Measurements from ENCODE around the gene IAH1. TPM values are rescaled to one million over a fixed set of nuclear protein-coding genes. Genes with fewer than 3 reads are reported as not detected.
A peak's percentile ranks its signal among the peaks of the same experiment; 100 is the strongest.

Gene IAH1
- total and polyA plus RNA-seq, 3 donors from 2014 or later, result 76.3 to 208 (median 86.0) TPM

GRCh38 chr2:9518780-9519179, 44.4 kb downstream of the IAH1 start:
- Histone ChIP-seq H3K36me3 (ENCODE audit: low read depth, missing control alignments) (no peaks in the 10 kb centered on the region), H3K4me3 (no peak overlapping the region), H3K9me3 (no peaks in the 10 kb centered on the region), H3K27ac (no peak overlapping the region), H3K27me3 (no peaks in the 10 kb centered on the region), H3K4me1 (no peaks in the 10 kb centered on the region)
- intact Hi-C loops (cut with DNase I; ENCODE audit: low total_unique reads), result no loop called here
- TF ChIP-seq CTCF (IDR thresholded peaks at IDR 0.05) (no peak), POLR2A (IDR thresholded peaks at IDR 0.05) (no peak)
- DNase-seq, result no peak
- 83 to 88% methylated on average over 7 of the region's 7 CpGs for WGBS, 2 donors

GRCh38 chr2:9519250-9519649, 44.9 kb downstream of the IAH1 start:
- intact Hi-C loops (cut with DNase I; ENCODE audit: low total_unique reads), result no loop called here
- 93 to 96% methylated on average over 2 of the region's 2 CpGs for WGBS, 2 donors
- no peaks in the 10 kb centered on the region for H3K27me3 ChIP-seq
- H3K4me1 ChIP-seq, result no peaks in the 10 kb centered on the region
- H3K9me3 ChIP-seq, result no peaks in the 10 kb centered on the region
- no peaks in the 10 kb centered on the region for H3K36me3 ChIP-seq (ENCODE audit: low read depth, missing control alignments)
- no peak overlapping the region for H3K4me3 ChIP-seq
- H3K27ac ChIP-seq, result no peak overlapping the region
- TF ChIP-seq CTCF (IDR thresholded peaks at IDR 0.05) (no peak), POLR2A (IDR thresholded peaks at IDR 0.05) (no peak)
- no peak for DNase-seq

DNA sequence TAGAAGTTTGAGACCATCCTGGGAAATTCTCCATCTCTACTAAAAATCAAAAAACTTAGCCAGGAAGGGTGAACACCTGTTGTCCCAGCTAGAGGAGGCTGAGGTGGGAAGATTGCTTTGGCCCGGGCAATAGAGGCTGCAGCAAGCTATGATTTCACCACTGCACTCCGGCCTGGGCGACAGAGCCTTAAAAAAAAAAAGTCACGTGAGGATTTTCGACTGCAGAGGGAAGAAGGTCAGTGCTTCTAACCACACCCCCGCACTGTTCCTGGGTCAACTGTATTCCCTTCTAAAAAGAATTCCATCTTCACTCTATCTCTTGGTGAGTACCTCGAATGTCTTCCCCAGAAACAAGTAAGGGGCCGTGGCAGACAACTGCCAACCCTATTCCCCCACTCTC, 49.9 kb downstream of the IAH1 start:
- H3K4me1 ChIP-seq, result no peaks in the 10 kb centered on the region
- no peaks in the 10 kb centered on the region for H3K27me3 ChIP-seq
- no peaks in the 10 kb centered on the region for H3K36me3 ChIP-seq (ENCODE audit: low read depth, missing control alignments)
- no peak overlapping the region for H3K27ac ChIP-seq
- H3K9me3 ChIP-seq, result no peaks in the 10 kb centered on the region
- TF ChIP-seq CTCF (IDR thresholded peaks at IDR 0.05), result no peak
- TF ChIP-seq POLR2A (IDR thresholded peaks at IDR 0.05), result no peak
- no peak overlapping the region for H3K4me3 ChIP-seq
- DNase-seq, result no peak
- intact Hi-C loops (cut with DNase I; ENCODE audit: low total_unique reads), result no loop called here
- WGBS, 2 donors, result 82 to 90% methylated on average over 8 of the region's 8 CpGs

- Histone ChIP-seq H3K27ac (no peak overlapping the region), H3K4me3 (no peak overlapping the region), H3K36me3 (ENCODE audit: low read depth, missing control alignments) (no peaks in the 10 kb centered on the region), H3K4me1 (no peaks in the 10 kb centered on the region), H3K27me3 (no peaks in the 10 kb centered on the region), H3K9me3 (no peaks in the 10 kb centered on the region)
- DNase-seq, result no peak
- intact Hi-C loops (cut with DNase I; ENCODE audit: low total_unique reads), result no loop called here
- no peak for TF ChIP-seq CTCF (IDR thresholded peaks at IDR 0.05)
- no peak for TF ChIP-seq POLR2A (IDR thresholded peaks at IDR 0.05)
- WGBS, 2 donors, result 80% methylated on average over 2 of the region's 2 CpGs
Measured at GRCh38 chr2:9525266-9525665, 50.9 kb downstream of the IAH1 start.

GRCh38 chr2:9527995-9528787, 53.8 kb downstream of the IAH1 start:
- peak overlapping the region in 1 of 2 donors; percentile 20 for H3K27ac ChIP-seq
- intact Hi-C loops (cut with DNase I; ENCODE audit: low total_unique reads), result no loop called here
- peaks cover under 1% of the 10 kb centered on the region for H3K4me1 ChIP-seq
- 58 to 63% methylated on average over 4 of the region's 4 CpGs for WGBS, 2 donors
- H3K36me3 ChIP-seq (ENCODE audit: low read depth, missing control alignments), result no peaks in the 10 kb centered on the region
- no peak for DNase-seq
- H3K4me3 ChIP-seq, result no peak overlapping the region
- no peaks in the 10 kb centered on the region for H3K27me3 ChIP-seq
- H3K9me3 ChIP-seq, result no peaks in the 10 kb centered on the region
- TF ChIP-seq POLR2A (IDR thresholded peaks at IDR 0.05) (no peak), CTCF (IDR thresholded peaks at IDR 0.05) (no peak)
